T-helper 1 cell treated with Interleukin-12 subunit alpha and Interleukin-12 subunit beta and Interleukin-4 antibody, amounts not matched to agents 30 ng/mL and 1 ng/mL, for 36 hours (primary cell): ENCODE measurements around the gene RNASE13. TPM values are rescaled to one million over a fixed set of nuclear protein-coding genes. Genes with fewer than 3 reads are reported as not detected.

Experiments used
- intact Hi-C: fragments of 100-400 bp; cut with micrococcal nuclease; formaldehyde crosslinking; loops from one replicate; pipeline ENCODE4 v1.15.1; 2024
- total RNA-seq: library from RNA; stranded (reverse); gene quantifications from 2 replicates; pipeline ENCODE4 v1.2.3, GENCODE V29; 2022

The RNASE13 gene
- total RNA-seq, 1 donor from 2014 or later, result not detected

- intact Hi-C loops, result no loop called here
These were observed 9.5 kb upstream of the RNASE13 start for GRCh38 chr14:21043974-21044618.

- intact Hi-C loops, result no loop called here
These were observed 8.9 kb upstream of the RNASE13 start for GRCh38 chr14:21043387-21043973.

- intact Hi-C loops, result no loop called here
These were observed 8.3 kb upstream of the RNASE13 start for GRCh38 chr14:21042918-21043317.

- intact Hi-C loops, result no loop called here
These were observed 7.2 kb upstream of the RNASE13 start, which contains the start of gene RNASE7 for GRCh38 chr14:21041676-21042433. TSS of gene RNASE7 (plus strand) at chr14:21042362. CDS start at chr14:21042993, 631 bp downstream.

- intact Hi-C loops, result loop anchor here (1.0 kb wide), 1 partner anchor 27 kb away; no protein-coding TSS in a partner anchor
These were observed 6.3 kb upstream of the RNASE13 start for GRCh38 chr14:21040941-21041340.

GRCh38 chr14:21040370-21040925 is 5.8 kb upstream of the RNASE13 start:
- intact Hi-C loops, result loop anchor here (1.0 kb wide), 1 partner anchor 26 kb away; no protein-coding TSS in a partner anchor

GRCh38 chr14:21039585-21040369 is 5.2 kb upstream of the RNASE13 start:
- intact Hi-C loops, result loop anchor here (1.0 kb wide), 1 partner anchor 25 kb away; no protein-coding TSS in a partner anchor

- intact Hi-C loops, result no loop called here
These were observed 4.1 kb upstream of the RNASE13 start for GRCh38 chr14:21038441-21039422.

- intact Hi-C loops, result no loop called here
These were observed 2.5 kb upstream of the RNASE13 start for GRCh38 chr14:21037156-21037555.

- intact Hi-C loops, result no loop called here
These were observed 2.1 kb upstream of the RNASE13 start for GRCh38 chr14:21036751-21037150.

GRCh38 chr14:21033133-21033698 is 1.4 kb downstream of the RNASE13 start:
- intact Hi-C loops, result no loop called here

GRCh38 chr14:21032326-21033132 is 2.1 kb downstream of the RNASE13 start:
- intact Hi-C loops, result no loop called here

GRCh38 chr14:21030531-21030930 is 4.1 kb downstream of the RNASE13 start:
- intact Hi-C loops, result no loop called here

GRCh38 chr14:21029917-21030316 is 4.7 kb downstream of the RNASE13 start, which contains the start of gene TPPP2:
TSS of gene TPPP2 (plus strand) at chr14:21030217. CDS start at chr14:21030582, 365 bp downstream.
- intact Hi-C loops, result no loop called here

- intact Hi-C loops, result no loop called here
These were observed 7.7 kb downstream of the RNASE13 start for GRCh38 chr14:21026988-21027315.

GRCh38 chr14:21026274-21026987 is 8.2 kb downstream of the RNASE13 start:
- intact Hi-C loops, result no loop called here

- intact Hi-C loops, result loop anchor here (1.0 kb wide), 1 partner anchor 62 kb away; no protein-coding TSS in a partner anchor
These were observed 9.0 kb downstream of the RNASE13 start for GRCh38 chr14:21025371-21026273.
